GM12801 (cell line): ENCODE results near the gene RFX7.

Experiments
- CTCF ChIP-seq: IDR thresholded peaks from one replicate; pipeline ENCODE4 v1.5.1; 2011; ENCODE audit warnings: control low read depth; ENCODE audit not compliant: insufficient read length; ENCODE audit errors: extremely low read depth

The RFX7 gene

DNA sequence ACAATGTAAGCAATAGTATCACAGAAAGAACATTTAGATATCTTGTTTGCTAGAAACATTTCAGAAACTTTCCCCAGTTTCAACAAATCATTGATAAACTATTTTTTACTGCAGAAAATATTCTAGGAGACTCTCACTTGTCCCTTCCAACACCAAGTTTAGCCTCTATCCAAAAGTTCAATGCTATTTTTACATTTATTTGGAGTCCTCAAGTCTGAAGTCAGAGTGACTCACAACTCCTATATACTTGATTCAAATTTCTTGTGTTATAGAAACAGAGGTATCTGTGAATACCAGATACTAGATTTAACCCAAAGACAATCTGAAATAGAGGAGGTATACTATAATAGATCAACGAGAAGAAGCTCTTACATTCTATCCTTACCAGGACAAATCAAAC lies 49.6 kb downstream of the RFX7 start:
- no peak for TF ChIP-seq CTCF

DNA sequence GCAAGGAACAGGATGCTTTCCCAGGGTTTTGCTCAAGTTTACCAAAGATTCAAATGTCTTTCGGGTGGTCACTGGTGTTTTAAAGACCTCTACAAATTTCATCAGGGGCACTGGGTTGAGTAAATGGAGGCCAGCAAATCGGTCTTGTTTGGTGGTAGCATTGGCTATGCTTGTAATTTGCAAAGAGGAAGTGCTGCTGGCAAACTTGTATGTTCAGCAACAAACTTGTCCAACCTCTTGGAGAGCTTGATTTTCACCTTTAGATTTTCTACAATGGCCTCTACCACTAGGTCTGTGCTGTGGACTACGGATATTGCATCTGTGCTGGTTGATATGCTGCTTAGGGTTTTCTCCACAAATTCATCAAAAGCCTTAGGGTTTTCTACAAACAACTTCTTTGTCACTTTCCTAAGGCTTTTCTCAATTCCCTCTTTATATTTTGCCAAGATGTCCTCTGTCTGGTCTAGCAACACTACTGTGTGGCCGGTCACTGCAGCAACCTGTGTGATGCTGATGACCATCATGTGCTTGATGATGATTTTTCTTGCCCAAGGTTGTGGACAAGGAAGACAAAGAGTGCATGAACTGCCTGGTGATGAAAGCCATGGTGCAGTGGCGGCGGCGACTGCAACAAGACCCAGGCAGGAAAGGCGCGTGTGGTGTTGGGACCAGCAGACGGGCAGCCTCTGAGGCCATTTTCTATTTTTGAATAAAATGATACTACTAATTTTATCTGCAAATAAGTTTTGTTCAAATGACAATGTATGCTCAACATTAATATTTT lies 50.8 kb downstream of the RFX7 start:
- no peak for TF ChIP-seq CTCF

DNA sequence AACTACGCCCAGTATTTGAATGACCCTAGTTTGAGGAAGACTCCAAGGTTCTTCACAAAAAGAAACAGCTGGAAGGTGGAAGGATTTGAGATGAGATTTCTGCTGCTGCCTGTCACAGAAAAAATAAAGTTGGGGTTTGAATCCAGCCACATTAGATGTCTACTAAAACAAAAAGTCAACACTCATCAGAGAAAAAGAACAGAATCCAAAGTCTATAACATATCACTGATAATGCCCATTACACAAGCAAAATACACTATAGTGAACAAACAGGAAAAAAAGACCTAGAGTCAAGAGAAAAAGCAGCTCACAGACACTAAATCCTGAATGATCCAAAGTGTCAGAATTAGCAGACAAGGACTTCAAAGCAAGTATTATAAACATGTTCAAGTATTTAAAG lies 56.0 kb downstream of the RFX7 start:
- no peak for TF ChIP-seq CTCF

DNA sequence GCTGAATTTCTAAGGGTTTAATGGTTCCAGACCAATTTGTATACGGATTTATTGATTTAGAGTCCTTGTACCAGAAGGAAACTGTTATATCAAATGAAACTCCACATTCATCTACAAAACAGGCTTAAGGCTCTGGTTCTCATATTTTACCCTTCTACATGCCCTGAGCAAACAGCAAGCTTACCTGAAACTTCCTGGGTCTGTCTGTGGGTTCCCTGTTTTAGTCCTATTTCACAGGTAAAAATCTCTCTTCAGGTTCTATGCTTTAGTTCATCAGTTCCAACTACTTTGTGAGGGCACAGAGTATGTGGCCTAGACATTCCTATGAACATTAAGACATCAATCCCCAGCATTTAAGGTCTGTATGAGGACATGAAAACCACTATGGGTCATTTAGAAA lies 57.7 kb downstream of the RFX7 start:
- TF ChIP-seq CTCF: no peak

GRCh38 chr15:56184516-56184915 lies 59.2 kb downstream of the RFX7 start:
- no peak for TF ChIP-seq CTCF

GRCh38 chr15:56180851-56181250 lies 62.8 kb downstream of the RFX7 start:
- TF ChIP-seq CTCF: no peak

DNA sequence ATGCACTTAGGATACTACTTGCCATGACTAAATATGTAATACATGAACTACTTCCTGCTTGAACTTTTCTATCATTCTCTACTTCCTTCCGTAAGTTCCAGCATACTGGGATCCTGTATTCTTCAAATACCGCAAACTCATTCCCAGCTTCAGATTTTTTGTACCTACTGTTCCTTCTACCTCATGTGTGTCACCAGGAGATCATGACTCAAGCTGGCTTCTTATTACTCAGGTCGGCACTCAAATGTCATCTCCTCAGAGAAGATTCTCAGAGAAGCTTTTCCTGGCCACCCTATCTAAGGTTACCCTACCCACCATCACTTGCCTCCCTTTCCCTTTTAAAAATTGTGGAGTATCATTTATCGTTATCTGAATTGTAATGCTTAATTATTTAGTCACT lies 66.7 kb downstream of the RFX7 start:
- TF ChIP-seq CTCF: no peak
